K562 treated with DMSO at 1 percent for 24 hours (cell line): ENCODE measurements around the gene ZNF581. TPM values are rescaled to one million over a fixed set of nuclear protein-coding genes. Genes with fewer than 3 reads are reported as not detected.

ENCODE experiments used
- total RNA-seq: library from RNA; unstranded; fragments of 300-600 nt; gene quantifications from 2 replicates; pipeline ENCODE4 v1.2.3, GENCODE V29; 2022; ENCODE audit warnings: low read depth; ENCODE audit not compliant: insufficient read depth

Gene ZNF581, protein sequence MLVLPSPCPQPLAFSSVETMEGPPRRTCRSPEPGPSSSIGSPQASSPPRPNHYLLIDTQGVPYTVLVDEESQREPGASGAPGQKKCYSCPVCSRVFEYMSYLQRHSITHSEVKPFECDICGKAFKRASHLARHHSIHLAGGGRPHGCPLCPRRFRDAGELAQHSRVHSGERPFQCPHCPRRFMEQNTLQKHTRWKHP
- total RNA-seq = 48.8 and 56.6 TPM in 2 replicates

DNA sequence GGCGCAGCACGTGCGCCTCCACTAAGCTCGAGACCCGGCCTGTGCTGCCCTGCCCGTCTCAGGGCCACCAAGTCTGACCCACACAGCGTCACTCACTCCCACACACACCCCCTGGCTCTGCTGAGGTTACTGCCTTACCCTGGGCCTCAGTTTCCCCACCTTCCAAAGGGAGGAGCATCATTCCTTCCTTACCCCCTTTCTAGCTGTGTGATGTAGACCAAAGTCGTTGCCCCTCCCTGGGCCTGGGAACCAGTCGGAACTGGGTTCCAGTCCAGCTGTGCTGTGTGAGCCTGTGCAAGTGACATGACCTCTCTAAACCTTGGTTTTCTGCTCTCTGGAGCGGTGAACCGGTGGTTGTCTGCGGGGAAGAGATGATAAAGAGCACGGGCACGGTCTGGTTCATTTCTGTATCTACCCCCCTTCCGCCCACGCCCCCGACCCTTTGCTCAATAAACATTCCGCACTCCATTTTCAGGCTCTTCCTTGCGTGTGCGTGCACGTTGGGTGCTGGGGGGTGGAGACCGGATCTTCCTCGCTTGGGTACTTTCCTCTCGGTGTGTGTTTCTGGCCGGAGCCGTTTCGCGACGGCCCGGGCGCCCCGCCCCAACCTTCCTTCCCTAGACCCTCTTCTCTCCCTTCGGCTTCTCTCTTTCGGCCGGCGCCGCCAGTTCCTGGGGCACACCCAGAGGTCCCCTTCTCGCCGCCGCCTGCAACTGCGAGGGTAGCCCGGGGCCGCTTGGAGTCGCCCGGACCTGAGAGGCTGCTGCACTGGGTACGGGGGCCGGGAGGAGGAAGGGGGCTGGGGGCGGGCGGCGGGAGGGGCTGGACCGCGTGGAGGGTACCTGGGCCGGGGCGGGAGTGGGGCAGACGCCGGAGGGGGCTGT, at the start of gene ZNF581:
Gene ZNF581, plus strand, starts transcription at position 647 of the 884 bp plus-strand sequence. CDS start 923 bp downstream, outside the sequence.

DNA sequence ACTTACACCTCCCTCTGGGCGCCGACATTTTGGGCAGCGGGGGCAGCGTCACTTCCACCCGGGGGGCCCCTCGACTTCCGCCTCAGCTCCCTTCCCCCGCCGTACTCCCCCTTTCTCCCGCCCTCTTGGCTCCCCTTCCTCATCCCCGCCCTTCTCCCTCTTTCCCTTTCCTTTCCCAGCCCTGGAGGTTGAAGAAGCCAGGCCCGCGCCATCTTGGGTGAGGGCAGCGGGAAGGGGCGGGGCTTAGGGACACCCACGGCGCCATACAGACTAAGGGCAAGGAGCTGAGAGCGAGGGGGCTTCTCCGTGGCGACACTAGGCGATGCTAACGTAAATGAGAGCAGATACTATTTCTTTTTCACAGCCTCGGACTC, 44.0 kb upstream of the ZNF581 start, which contains the start of gene FIZ1:
Gene FIZ1, minus strand, starts transcription at position 50 of the 374 bp plus-strand sequence. CDS start 1,652 bp downstream, outside the sequence.

DNA sequence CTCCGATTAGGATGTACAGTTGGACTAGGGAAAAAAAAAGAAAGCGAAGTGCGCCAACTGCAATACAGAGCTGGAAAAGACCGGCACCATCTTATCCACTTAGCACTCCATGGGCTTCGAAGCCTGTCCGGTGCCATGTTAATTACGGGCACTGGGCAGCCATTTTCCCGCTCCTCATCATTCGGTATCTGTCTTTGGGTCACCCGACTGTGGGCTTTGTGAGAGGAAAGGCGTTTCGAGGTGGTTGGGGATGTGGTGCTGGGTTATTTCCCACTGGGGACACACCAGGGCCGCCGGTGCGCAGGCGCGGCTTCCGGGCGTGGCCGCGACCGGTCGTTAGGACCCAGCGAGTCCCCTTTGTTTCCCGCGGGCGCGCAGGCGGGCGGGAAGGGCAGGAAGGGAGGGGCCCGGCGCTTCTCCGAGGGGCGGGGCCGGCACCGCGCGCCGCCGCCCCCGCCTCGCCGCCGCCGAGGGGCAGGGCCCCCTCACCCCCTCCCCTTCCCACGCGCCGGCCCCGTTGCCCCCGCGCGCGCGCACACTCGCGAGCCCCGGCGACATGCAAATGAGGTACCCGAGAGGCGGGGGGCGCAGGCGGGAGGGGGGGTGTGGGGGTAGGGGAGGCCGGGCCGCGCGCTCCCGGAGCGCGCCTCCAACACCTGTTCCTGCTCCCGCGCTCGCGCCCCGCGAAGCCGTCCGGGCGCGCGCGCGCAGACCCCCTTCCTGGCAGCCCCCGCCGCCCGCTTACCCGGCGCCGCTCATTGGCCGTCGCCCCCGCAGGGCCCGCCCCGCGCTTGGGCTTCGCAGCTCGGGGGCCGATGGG, 43.4 kb upstream of the ZNF581 start, which contains the start of gene ZNF524:
Gene ZNF524, plus strand, starts transcription at position 447 of the 820 bp plus-strand sequence. CDS start 1,825 bp downstream, outside the sequence.

DNA sequence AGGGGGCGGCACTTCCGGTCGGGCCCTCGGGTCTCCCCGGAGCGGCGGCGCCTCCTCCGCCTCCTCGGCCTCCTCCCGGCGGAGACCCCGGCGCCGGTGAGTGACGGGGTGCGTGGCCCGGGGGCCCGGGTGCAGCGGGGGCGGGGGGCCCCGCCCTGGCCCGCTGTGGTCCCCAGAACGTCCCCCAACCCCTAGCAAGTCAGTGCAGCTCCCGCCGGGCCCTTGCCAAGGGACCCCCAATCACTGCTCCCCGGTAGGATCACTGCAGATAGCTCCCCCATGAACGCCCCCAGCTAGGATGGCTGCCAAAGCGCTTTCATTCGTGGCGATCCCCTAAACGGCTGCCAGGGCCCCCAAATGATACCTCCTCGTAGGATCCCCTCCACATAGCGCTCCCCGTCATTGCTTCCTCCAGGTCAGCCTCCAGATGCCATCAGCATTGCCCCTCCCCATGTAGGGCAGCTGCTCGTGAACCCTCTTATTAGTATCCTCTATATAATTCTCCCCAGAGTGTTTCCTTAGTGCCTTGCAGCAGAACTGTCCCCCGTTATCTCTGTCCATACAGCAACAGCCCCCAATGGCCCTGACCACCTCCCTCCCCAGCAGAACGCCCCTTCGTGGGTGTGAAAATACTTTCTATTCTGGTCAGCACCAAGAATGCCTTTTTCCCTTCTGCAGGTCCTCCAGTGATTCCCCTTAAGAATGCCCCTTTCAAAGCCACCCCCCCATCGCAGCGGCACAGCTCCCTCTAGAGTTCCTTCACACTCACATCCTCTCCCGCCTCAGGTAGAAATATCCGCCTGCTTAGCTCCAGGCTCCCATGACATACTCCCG, 37.6 kb upstream of the ZNF581 start, which contains the start of gene ZNF865:
Gene ZNF865, plus strand, starts transcription at position 11 of the 834 bp plus-strand sequence. CDS start 7,972 bp downstream, outside the sequence.

DNA sequence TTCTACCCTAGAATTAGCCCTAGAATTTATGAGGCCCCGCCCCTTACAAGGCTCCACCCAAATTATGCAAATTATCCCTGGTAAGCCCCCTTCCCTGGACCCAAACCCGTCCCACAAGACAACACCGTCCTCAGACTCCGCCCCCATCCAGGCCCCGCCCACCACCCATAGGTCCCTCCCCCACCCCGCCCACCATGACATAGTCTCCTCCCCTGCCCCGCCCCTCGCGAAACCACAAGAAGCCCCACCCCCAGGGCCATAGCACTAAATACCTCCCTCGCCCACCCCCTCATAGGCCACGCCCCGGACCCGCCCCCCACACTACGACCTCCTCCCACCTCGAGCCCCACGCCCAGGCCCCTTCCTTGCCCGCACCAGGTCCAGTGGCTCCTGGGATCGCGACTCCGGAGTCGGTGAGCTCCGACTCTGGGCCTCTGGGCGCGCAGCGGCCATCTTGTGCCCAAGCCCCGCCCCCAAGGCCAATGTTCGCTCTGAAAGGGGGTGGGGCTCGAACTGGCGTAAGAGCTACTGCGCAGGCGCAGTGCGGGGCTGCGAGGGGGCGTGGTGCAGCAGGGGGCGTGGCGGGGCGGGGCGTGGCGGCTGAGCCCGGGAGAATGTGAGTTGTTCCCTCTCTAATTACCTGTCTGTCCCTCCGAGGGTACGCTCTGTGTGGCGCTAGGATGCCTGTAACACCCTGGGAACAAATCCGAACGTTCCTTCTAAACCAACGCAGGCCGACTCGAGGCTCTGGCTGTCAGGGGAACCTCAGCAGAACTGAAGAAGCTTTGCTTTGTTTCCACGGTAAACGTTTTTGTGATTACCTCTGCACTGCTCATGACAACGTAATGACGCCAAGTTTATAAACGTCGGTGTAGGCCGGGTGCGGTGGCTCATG, 19.1 kb upstream of the ZNF581 start, which contains the start of gene ZNF784:
Gene ZNF784, minus strand, starts transcription at position 458 of the 895 bp plus-strand sequence. Its CDS starts 5 bp downstream, at position 453.

DNA sequence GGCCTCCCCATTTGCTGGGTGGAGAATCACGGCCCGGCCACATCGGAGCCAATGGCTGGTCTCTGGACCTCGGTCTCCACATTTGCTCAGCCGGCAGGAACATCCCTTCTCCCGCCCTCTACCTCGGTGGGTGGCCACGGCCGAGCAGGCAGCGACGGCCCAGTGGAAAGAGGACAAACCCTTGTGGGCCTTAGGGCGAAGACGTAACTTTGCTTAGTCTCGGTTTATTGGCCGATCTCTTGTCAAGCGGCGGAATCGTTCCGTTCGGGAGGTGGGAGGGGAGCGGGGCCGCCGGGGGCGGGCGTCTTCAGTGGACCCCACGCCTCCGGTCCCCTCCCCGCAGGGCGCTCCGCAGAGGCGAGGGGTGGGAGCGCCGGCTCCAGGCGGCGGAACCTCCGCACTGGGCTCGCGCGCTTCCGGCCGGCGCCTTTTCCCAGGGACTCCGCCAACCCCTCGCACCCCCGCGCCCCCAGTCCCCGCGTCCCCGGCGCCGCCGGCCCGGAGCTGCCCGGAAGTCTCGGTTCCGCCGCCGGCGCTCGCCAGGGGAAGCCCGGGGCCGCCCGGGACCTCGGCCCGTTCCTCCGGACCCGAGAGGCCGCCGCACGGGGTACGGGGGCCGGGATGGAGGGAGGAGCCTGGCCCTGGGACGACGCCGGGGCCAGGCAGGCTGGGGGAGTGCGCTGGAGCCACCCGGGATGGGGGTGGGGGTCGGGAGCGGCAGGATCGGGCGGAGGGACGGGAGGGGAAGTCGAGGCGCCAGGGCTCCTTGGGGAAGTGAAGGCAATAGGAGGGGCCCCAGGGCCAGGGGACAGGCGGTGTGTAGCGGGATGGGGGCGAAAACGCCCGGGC, 2.6 kb upstream of the ZNF581 start, which contains the start of gene ZNF580:
Gene ZNF580, plus strand, starts transcription at position 426 of the 849 bp plus-strand sequence. CDS start 1,507 bp downstream, outside the sequence.

DNA sequence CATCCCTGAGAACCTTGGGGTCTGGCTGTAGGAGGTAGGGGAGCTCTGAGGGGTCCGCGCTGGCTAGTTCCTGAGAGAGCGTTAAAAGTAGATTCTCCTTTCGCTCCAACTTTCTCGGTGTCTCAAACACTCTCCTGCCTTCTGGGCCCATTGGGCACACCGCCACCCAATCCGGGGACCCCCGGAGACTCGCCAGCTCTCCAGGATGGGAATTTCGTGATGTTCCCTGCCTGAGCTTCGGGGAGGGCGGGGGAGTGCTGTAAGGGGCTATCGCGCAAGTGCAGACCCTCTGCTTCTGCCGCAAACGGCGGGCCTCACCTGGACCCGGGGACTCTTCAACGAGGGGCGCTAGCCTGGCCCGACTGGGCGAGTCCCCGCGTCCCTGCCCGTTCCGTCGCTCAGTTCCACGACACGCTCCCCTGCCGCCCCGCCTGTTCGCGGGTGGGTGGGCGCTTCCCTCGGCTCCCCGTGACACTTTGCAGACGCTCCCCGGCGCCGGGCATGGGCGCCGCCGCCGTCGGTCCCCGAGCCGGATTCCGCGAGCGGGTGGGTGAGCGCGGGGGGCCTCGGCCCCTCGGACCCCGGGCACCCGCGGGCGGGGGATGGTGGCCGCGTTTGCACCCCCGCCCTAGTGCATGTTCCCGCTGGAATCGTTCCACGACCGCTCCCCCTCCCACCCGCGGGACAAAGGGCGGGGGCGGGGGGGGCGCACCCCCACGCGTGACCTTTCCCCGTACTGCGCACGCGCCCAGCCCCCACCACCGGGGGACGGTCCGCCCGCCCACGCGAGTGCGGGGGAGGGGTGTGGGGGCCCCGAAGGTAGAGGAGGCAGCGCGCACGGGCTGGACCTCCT, 4.5 kb downstream of the ZNF581 start, which contains the start of gene CCDC106:
Gene CCDC106, plus strand, starts transcription at position 481 of the 853 bp plus-strand sequence. CDS start 835 bp downstream, outside the sequence.

DNA sequence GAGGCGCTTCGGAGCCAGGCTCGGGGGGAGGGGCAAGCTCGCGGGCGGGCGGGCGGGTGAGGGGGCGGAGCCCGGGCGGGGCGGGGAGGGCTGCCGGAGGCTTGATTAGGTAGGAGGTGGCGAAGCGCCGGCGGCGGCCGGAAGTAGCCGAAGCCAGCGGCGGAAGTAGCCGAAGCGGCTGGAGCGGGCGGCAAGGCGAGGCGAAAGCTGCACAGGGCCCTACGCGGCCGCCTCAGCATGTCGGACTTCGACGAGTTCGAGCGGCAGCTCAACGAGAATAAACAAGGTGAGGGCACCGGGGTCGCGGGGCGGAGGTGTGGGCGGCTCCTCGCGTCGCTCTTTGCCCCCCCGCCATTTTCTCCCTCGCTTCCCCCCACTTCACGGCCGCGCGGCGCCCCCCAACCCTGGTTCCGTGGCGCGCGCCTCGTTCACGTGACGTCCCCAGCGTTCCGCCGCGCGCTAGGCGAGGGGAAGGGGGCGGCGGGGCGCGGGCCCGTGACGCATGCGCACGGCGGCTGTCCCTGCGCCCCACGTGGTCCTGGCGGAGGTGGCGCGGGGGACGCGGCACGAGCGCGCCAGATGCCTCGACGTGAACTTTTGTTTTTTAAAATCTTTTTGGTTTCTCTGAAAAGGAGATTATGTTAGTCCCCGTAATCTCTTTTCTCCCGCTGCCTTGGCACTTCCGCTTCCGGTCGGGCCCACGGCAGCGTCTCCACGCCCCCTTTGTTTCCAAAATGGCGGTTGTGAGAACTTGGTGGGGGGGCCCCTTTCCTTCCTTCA, 11.6 kb downstream of the ZNF581 start, which contains the start of gene U2AF2:
Gene U2AF2, plus strand, starts transcription at position 168 of the 780 bp plus-strand sequence. Its CDS starts 70 bp downstream, at position 238.

DNA sequence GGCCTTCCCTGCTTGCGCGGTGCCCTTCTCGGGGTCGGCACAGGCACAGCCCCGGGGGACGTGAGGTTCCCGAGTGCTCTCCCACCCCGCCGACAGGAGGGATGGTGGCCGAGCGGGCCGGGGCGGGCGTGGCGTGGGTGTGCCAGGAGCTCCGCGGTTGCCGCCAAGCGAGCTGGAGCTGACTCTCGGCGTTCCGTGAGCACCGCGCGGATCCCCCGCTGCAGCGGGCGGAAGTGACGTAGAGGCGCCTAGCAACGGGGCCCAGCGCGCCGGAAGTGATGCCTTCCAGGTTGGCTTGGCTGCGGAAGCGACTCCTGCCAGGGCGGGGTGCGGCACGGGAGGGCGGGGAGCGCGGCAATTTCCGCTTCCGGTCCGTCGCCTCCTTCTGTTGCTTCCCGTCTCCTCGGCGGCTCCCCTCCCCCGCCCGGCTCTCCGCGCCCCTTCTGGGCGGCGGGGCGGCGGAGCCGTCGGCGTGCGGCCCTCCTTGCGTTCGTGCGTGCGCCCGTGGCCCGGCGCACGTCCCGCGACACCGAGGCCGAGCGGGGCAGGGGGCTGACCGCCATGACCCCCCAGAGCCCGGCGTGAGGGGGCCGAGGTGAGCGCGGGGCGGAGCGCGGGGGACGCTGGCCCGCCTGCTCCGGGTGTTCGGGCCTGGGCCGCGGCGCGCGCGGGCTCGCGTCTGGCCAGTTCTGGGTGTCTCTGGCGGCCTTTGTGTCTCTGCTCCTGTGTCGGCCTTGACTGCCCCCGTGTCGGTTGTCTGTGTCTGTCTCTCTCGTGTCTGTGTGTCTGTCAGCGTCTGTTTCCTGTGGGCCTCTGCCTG, 31.6 kb downstream of the ZNF581 start, which contains the start of gene EPN1:
Gene EPN1, plus strand, starts transcription at position 386 of the 820 bp plus-strand sequence. CDS start 3,402 bp downstream, outside the sequence.

Other genes with a start within 250 kb of the ZNF581 start
- gene UBE2S, start 235.9 kb upstream of the ZNF581 start, total RNA-seq = 574 and 580 TPM in 2 replicates
- 0.13 and 0.37 TPM in 2 replicates for gene SHISA7, start 200.3 kb upstream of the ZNF581 start, total RNA-seq
- gene ISOC2, start 182.0 kb upstream of the ZNF581 start, total RNA-seq = 89.2 and 101 TPM in 2 replicates
- not detected in 2 replicates for gene C19orf85, start 178.9 kb upstream of the ZNF581 start, total RNA-seq
- gene ZNF628, start 167.0 kb upstream of the ZNF581 start, total RNA-seq = 24.8 and 40.1 TPM in 2 replicates
- gene NAT14, start 158.5 kb upstream of the ZNF581 start, total RNA-seq = 42.4 and 59.4 TPM in 2 replicates
- gene SSC5D, start 155.2 kb upstream of the ZNF581 start, total RNA-seq = 0.81 and 2.3 TPM in 2 replicates
- gene SBK2, start 106.5 kb upstream of the ZNF581 start, total RNA-seq = not detected in 2 replicates
- gene SBK3, start 98.1 kb upstream of the ZNF581 start, total RNA-seq = 0.54 and 0.58 TPM in 2 replicates
- 21.0 and 21.2 TPM in 2 replicates for gene ZNF579, start 62.8 kb upstream of the ZNF581 start, total RNA-seq
- gene FIZ1, start 44.1 kb upstream of the ZNF581 start, total RNA-seq = 22.4 and 24.3 TPM in 2 replicates
- gene ZNF524, start 43.4 kb upstream of the ZNF581 start, total RNA-seq = 36.7 and 51.4 TPM in 2 replicates
- gene ZNF865, start 38.0 kb upstream of the ZNF581 start, total RNA-seq = 42.3 and 49.2 TPM in 2 replicates
- gene ZNF784, start 19.1 kb upstream of the ZNF581 start, total RNA-seq = 8.9 and 10.8 TPM in 2 replicates
- gene ZNF580, start 2.6 kb upstream of the ZNF581 start, total RNA-seq = 63.3 and 72.2 TPM in 2 replicates
- gene CCDC106, start 4.6 kb downstream of the ZNF581 start, total RNA-seq = 39.6 and 48.7 TPM in 2 replicates
- gene U2AF2, start 11.4 kb downstream of the ZNF581 start, total RNA-seq = 211 and 216 TPM in 2 replicates
- 131 and 133 TPM in 2 replicates for gene EPN1, start 31.6 kb downstream of the ZNF581 start, total RNA-seq
- gene NLRP9, start 94.8 kb downstream of the ZNF581 start, total RNA-seq = not detected in 2 replicates
- gene RFPL4A, start 115.4 kb downstream of the ZNF581 start, total RNA-seq = 2.1 and 3.3 TPM in 2 replicates
- 1.7 TPM in 1 of 2 replicates, not detected in the other for gene RFPL4AL1, start 125.5 kb downstream of the ZNF581 start, total RNA-seq
- gene NLRP11, start 188.3 kb downstream of the ZNF581 start, total RNA-seq = 1.2 and 1.7 TPM in 2 replicates
- gene NLRP4, start 192.9 kb downstream of the ZNF581 start, total RNA-seq = 2.2 and 4.8 TPM in 2 replicates